Gastrocnemius medialis (tissue), 4 donors: Measurements from ENCODE around the gene FMC1.

ENCODE experiments used
- CTCF ChIP-seq, 5 experiments: fragments of 450-650 bp in 3 of 5; fragments of 200-600 bp in 2 of 5; sonication (generic) in 2 of 5; IDR thresholded peaks in 4 of 5; conservative IDR thresholded peaks in 1 of 5; 1 replicate in 4 of 5; 2 replicates in 1 of 5; pipeline ENCODE4 v1.5.1; 2016 to 2019; ENCODE audit warnings: antibody characterized with exemption in 5 of 5, mild to moderate bottlenecking in 3 of 5, moderate library complexity in 3 of 5
- POLR2A ChIP-seq, 2 donors: fragments of 450-650 bp; IDR thresholded peaks; one replicate each; pipeline ENCODE4 v1.6.1; 2017; ENCODE audit warnings: antibody characterized with exemption in 2 of 2, mild to moderate bottlenecking in 2 of 2, moderate library complexity in 2 of 2

GRCh38 chr7:139300390-139300789, 40.7 kb upstream of the FMC1 start:
- TF ChIP-seq POLR2A (IDR thresholded peaks at IDR 0.05) (no peak), CTCF (IDR thresholded peaks at IDR 0.05 in 4 of 5, conservative IDR thresholded peaks at IDR 0.05 in 1 of 5) (no peak)
